Measurements from ENCODE around the gene TMEM95.

- TF ChIP-seq CTCF (IDR thresholded peaks at IDR 0.05) = no peak
- TF ChIP-seq EZH2 (IDR thresholded peaks at IDR 0.05; ENCODE audit: borderline replicate concordance, insufficient read depth, low read depth, low read length, poor library complexity, severe bottlenecking) = no peak
Measured at GRCh38 chr17:7329374-7329996, 25.5 kb upstream of the TMEM95 start.

All from B cell (primary cell).